Renal pelvis (tissue), 4 donors: ENCODE results near the gene KLF2. TPM values are rescaled to one million over a fixed set of nuclear protein-coding genes. Genes with fewer than 3 reads are reported as not detected.

Experiments used
- DNase-seq: peaks from one replicate; pipeline ENCODE4 v3.0.0-alpha.2; 2013
- polyA plus RNA-seq, 3 donors: library from polyadenylated mRNA; unstranded; fragments of 120-200 nt; gene quantifications; one replicate each; pipeline ENCODE4 v1.2.1, GENCODE V29; 2013; ENCODE audit not compliant: insufficient read length in 3 of 3

The KLF2 gene
- polyA plus RNA-seq, 3 donors: 18.5 to 39.4 (median 24.7) TPM

DNA sequence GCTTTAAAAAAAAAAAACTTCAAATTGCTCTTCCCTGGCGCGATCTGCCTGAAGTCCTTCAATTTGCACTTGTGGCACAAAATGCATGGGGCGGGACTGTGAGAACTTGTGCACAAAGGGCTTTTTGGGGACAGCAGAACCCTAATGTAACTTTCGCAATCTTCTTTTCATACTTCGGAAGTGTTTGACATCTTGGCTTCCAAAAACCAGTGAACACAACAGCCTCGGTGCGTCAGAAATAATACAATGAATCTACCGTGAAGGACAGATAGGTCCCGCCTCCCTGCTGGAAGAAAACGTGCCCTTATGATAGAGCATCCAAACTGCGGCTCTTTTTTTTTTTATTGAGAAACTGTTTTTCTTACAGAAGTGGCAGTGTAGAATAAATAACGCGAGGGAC is 36.6 kb downstream of the KLF2 start:
- DNase-seq: no peak

GRCh38 chr19:16361926-16362325 is 37.3 kb downstream of the KLF2 start:
- DNase-seq: no peak

- DNase-seq: no peak
These were observed 38.7 kb downstream of the KLF2 start for GRCh38 chr19:16363133-16363851.

- no peak for DNase-seq
These were observed 39.2 kb downstream of the KLF2 start for GRCh38 chr19:16363852-16364230.

GRCh38 chr19:16364231-16364865 is 39.7 kb downstream of the KLF2 start:
- no peak for DNase-seq

DNA sequence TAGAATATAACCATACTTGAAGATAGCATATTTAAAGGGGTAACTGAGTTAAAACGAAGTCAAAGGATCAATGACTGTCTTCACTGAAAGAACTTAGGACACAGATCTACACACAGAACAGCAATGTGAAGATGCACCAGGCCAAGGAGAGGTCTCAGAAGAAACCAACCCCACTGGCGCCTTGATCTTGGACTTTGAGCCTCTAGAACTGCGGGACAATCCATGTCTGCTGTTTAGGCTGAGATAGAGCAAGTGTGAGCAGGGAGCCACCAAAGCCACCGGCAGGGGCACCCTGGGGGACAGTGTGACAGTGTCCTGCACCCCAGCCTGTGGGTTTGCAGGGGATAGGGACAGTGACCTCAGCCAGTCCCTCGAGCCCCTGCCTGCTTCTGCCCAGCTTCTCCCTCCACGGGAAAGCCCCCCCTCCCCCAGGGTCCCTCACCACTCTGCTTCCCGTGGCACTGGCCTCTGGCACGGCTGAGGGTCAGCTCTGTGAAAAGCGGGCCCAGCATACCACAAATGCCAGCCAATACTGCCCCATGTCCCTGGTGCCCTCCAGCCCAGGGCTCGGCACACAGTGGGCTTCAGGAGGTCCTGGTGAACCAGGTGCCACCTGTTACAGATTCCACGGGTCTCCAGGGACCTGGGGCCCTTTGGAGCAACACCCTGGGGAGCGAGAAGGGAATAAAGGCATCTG is 40.8 kb downstream of the KLF2 start:
- no peak for DNase-seq

- no peak for DNase-seq
These were observed 41.4 kb downstream of the KLF2 start for GRCh38 chr19:16366056-16366432.

DNA sequence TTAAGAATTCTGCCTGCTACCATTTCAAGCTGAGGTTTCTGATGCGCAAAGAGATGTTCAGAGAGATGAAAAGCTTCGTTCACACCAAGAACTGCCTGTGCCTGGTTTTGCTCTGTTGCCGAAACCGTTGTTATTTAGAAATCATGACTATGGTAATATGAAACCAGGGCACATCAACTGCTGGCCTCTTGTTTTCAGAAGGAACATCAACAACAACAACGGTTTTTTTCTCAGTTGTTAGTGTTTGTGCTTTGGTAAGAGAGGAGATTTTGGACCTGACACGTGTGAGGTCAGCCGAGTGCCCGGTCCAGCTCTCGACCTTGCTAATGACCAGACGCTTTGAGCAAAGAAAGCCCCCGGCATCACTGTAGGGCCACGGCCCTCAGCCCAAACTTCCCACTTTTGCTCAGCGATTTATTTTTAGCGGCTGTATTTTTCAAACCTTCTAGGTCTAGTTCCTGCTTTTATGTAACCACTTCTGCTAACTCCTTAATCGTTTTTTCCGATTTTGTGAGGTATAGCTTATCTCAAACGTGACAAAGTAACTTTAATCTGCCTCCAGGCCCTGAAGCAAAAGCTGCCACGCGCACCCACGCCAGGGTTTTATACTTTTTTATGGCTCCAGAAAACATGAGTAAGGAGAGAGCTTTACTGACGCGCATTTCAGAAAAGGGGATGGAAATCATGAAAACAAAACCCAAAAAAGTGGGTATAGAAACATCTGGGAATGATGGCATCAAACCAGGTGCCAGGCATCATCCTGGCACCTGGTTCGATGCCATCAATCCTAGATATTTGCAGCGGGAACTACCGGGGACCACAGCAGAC is 42.0 kb downstream of the KLF2 start:
- DNase-seq: no peak

- no peak for DNase-seq
These were observed 42.6 kb downstream of the KLF2 start for GRCh38 chr19:16367261-16367683.

DNA sequence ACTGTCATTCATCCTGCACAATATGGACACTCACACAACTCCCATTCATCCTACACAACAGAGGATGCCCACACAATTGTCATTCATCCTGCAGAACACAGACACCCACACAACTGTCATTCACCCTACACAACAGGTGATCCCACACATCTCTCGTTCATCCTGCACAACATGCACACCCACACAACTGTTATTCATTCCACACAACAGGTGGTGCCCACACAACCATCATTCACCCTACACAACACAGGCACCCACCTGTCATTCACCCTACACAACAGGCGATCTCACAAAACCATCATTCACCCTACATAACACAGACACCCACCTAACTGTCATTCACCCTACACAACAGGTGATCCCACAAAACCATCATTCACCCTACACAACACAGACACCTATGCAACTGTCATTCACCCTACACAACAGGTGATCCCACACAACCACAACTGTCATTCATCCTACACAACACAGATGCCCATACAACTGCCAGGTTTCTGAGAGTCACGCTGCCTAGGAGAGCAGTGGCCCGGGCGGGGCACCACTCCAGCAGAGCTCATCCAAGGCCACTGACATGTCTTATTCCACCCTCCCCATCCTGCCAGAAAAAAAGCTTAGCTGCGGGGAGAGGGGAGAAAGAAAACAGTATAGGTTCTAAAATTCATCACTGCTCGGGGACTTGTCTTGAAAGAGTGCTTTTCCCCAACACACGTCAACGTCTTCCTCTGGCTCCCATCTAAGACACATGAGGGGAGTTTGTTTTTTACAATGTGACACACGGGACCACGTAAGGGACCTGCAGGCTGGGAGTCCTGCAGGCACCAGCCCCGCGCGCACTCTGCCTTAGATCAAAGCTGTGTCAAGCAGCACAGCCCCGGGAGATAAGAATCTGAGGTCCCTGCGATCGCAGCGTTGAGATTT is 44.0 kb downstream of the KLF2 start:
- no peak for DNase-seq

- DNase-seq: no peak
These were observed 44.7 kb downstream of the KLF2 start for GRCh38 chr19:16369306-16369663.

DNA sequence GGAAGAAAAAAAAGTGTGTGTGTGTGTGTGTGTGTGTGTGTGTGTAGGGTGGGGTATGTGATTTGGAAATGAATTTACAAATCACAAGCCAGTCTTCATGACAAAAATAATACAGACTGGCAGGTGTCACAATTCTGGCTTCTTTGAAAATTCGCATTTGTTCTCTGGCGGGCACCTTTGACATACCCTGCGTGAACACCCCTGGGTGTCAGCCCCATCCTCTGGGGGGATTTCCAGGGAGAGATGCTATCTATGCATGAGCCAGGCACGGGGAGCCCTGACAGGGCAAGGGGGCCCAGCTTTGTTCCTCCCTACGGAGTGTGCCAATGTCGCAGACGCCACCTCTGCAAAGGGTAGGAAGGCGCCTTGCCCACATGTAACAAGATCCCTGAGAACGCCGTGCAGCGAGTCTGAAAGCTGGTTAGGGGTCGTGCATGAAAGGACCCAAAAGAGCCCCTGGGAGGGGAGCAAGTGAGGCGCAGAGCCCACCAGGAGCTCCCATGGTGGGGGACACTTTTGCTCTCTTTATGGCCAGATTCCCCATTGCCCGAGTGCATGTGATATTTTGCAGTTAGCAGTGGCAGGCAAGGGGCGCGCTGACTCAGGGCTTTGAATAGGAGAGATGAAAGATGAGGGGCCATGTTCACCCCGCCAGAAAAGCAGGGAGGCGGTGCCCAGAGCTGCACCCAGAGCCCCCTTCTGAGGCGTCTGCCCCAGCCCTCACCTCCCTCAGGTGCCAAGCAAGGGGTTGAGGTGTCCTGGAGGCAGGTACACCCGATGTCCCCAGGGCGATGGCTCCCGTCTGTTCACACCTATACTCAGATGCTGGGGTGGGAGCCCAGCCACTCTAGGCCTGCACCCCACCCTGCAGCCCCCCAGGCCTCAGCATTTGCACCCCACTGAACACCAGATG is 45.3 kb downstream of the KLF2 start:
- DNase-seq: no peak

DNA sequence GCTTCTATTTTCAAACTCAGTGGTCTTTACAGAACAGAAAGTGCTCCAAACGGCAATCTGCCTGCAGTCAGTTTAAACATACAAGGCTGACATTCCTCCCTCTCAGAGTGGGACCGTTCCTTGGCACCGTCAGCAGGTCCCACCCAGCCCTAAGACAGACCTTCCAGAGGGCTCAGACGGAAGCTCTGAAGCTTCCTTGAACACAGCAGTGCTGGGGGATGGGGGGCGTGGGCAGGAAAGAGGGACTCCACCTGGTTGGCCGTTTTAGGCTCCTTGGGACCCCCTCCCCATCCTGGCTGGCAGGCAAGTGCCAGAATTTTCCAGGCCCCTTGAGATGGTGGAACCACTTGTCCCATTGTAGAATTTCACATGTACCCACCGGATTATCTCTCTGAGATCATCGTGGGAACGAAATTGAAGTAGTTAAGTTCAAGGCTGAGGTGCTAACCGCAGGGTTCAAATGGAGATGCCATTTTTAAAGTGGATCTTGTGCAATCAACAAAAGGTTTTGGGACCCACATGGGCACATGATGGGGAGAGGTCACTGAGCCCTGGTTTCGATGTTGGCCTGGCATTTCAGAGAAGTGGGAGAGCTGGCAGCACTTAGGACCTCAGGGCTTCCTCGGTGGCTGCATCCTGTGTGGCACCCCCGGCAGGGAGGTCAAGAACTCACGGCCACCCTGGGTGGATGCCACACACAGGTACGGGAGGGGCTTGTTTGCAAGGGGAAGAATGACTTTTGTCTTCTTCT is 46.2 kb downstream of the KLF2 start:
- no peak for DNase-seq

GRCh38 chr19:16371540-16371986 is 46.9 kb downstream of the KLF2 start:
- DNase-seq: no peak

DNA sequence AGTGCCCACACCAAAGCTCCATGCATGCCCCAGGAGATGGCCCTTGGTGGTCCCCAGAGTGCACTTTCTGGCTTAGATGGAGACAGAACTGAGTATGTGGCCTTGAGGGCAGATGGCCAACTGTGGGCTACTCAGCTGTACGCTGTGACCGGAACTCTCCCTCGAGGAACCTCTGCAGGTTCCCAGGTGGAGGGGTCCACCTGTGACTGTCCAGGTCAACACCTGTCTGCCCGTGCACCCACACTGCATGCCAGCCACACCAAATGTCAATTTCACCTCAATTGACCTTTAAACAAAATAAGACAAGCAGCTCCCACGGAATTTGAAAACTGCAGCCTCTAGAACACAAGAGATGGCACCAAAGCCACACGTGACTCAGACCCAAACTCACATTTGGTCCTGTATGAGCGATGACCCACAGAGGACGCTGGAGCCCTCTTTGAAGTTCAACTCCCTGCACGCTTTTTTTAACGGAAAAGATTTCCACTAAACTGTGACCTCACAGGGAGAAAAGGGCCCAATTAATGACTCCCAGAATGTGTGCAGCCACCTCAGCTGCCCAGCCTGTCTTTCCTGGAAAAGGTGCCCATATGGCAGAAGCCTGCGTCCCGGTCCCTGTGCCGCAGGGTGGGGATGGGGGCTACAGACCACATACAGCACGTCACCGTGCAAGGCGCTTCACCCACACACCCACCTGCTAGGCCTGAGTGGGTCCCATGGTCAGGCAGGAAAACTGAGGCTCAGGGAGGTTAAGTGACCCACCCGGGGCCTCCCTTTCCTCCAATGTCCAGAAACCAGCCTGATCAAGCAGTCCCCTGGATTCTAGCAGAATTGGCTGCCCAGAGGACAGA is 47.7 kb downstream of the KLF2 start:
- no peak for DNase-seq

DNA sequence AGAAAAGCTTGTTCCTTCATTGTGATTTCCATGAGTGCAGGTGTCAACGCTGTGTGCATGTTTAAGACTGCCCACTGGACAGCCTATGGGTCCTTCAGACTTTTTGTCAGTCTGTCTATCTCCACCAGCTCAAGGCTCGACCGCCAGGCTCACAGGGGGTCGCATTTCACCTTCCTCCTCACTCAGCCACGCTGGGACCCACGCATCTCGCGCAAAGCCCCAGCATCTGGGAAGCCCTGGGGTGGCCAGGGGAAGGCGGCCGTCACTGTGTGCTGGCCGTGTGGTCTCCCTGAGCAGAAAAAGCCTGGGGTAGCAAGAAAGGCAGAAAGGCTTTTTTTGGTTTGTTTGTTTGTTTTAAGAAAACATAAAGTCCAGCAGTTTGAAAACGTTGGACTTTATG is 48.5 kb downstream of the KLF2 start:
- no peak for DNase-seq

GRCh38 chr19:16373532-16373931 is 48.9 kb downstream of the KLF2 start:
- DNase-seq: no peak

DNA sequence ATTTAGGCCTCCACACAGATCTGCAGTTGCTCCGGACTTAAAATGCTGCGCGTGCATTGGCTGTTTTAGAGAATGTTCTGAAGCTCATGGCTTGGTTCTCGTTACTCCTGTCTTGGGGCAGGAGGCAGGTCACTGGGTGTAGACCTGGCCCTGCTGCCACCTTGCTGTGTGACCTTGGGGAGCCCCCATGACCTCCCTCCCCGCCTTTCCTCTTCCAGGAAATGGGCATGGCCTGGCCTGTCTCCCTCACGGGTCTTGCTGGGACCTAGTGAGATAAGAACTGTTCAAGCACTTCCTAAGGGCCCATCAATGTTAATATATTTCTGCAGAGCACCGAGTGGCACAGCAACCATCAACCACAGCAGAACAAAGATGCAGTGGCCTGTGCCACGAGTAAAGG is 49.4 kb downstream of the KLF2 start:
- DNase-seq: no peak
